Naive thymus-derived CD4-positive, alpha-beta T cell (primary cell): ENCODE data around the gene UBE2QL1. TPM values are rescaled to one million over a fixed set of nuclear protein-coding genes. Genes with fewer than 3 reads are reported as not detected.

Experiments
- ATAC-seq: fragments of 150-1000 bp; cut with Tn5 transposase; 2 replicates; pipeline ENCODE4 v1.10.0; 2021; ENCODE audit warnings: mild to moderate bottlenecking, moderate library complexity
- CTCF ChIA-PET: fragments of 350-600 bp; sonication (Branson Sonifier 250); formaldehyde crosslinking; loops from one replicate; lab custom pipeline; 2021; ENCODE audit warnings: antibody characterized with exemption; lab: Charles Lee
- POLR2A ChIA-PET: fragments of 350-600 bp; sonication (Branson Sonifier 250); formaldehyde crosslinking; loops from one replicate; lab custom pipeline; 2021; ENCODE audit warnings: antibody characterized with exemption, inconsistent platforms; lab: Charles Lee
- DNase-seq, 9 donors: peaks; one replicate each; pipeline versions ENCODE4 v3.0.0 to v3.0.0-alpha.2; 2020 to 2022; ENCODE audit warnings: mixed read lengths in 1 of 9
- H3K27ac ChIP-seq: one replicate; pipeline ENCODE4 v1.7.0; 2013; ENCODE audit warnings: mild to moderate bottlenecking, low read depth, low read length, moderate library complexity
- H3K27me3 ChIP-seq, 2 donors: one replicate each; pipeline ENCODE4 v1.7.0; 2013; ENCODE audit warnings: low read length in 2 of 2, mild to moderate bottlenecking in 2 of 2, moderate library complexity in 2 of 2; ENCODE audit not compliant: control insufficient read depth in 2 of 2, insufficient read depth in 2 of 2
- H3K36me3 ChIP-seq, 3 experiments: 1 replicate in 2 of 3; 2 replicates in 1 of 3; pipeline ENCODE4 v1.7.0; 2013; ENCODE audit warnings: low read length in 3 of 3, mild to moderate bottlenecking in 3 of 3, moderate library complexity in 1 of 3; ENCODE audit not compliant: insufficient read depth in 3 of 3, control insufficient read depth in 2 of 3
- H3K4me1 ChIP-seq, 2 donors: one replicate each; pipeline ENCODE4 v1.7.0; 2013; ENCODE audit warnings: low read length in 2 of 2, mild to moderate bottlenecking in 2 of 2, moderate library complexity in 1 of 2; ENCODE audit not compliant: control insufficient read depth in 2 of 2, insufficient read depth in 2 of 2
- H3K4me3 ChIP-seq: 2 replicates; pipeline ENCODE4 v1.7.0; 2013; ENCODE audit warnings: mild to moderate bottlenecking, low read length
- H3K9me3 ChIP-seq, 3 experiments: 1 replicate in 2 of 3; 2 replicates in 1 of 3; pipeline ENCODE4 v1.7.0; 2013; ENCODE audit warnings: low read length in 3 of 3; ENCODE audit not compliant: control insufficient read depth in 2 of 3
- H3K27ac Mint-ChIP-seq, 9 donors: one replicate each; pipeline ENCODE4 v1.8.0; 2020 to 2022; ENCODE audit warnings: mixed read lengths in 9 of 9, mild to moderate bottlenecking in 8 of 9, moderate library complexity in 5 of 9, inconsistent platforms in 2 of 9
- H3K27me3 Mint-ChIP-seq, 5 donors: one replicate each; pipeline ENCODE4 v1.8.0; 2021 to 2022; ENCODE audit warnings: mixed read lengths in 5 of 5, mild to moderate bottlenecking in 1 of 5
- H3K36me3 Mint-ChIP-seq, 5 donors: one replicate each; pipeline ENCODE4 v1.8.0; 2020 to 2022; ENCODE audit warnings: mixed read lengths in 5 of 5, mild to moderate bottlenecking in 3 of 5, inconsistent platforms in 1 of 5
- H3K4me1 Mint-ChIP-seq, 7 donors: one replicate each; pipeline ENCODE4 v1.8.0; 2020 to 2022; ENCODE audit warnings: mixed read lengths in 7 of 7, mild to moderate bottlenecking in 3 of 7, inconsistent platforms in 1 of 7
- H3K4me3 Mint-ChIP-seq, 10 donors: one replicate each; pipeline ENCODE4 v1.8.0; 2020 to 2022; ENCODE audit warnings: mild to moderate bottlenecking in 10 of 10, mixed read lengths in 10 of 10, moderate library complexity in 6 of 10, inconsistent platforms in 2 of 10
- H3K9me3 Mint-ChIP-seq, 11 donors: one replicate each; pipeline ENCODE4 v1.8.0; 2020 to 2022; ENCODE audit warnings: mixed read lengths in 11 of 11, mild to moderate bottlenecking in 4 of 11, inconsistent platforms in 1 of 11, moderate library complexity in 1 of 11
- intact Hi-C, 2 donors: fragments of 100-400 bp; cut with micrococcal nuclease; formaldehyde crosslinking; loops; one replicate each; pipeline ENCODE4 v1.15.1; 2023
- polyA plus RNA-seq, 2 donors: library from polyadenylated mRNA; unstranded; fragments of 300-500 nt; fragmentation: Illumina TruSeq; gene quantifications; one replicate each; pipeline ENCODE4 v1.2.3, GENCODE V29; 2021
- total RNA-seq, 6 experiments: library from RNA in 5 of 6; stranded (reverse) in 5 of 6; gene quantifications; 1 replicate in 5 of 6; 2 replicates in 1 of 6; pipeline ENCODE4 v1.2.3 and lab custom pipeline; 2021 to 2026

The UBE2QL1 gene
- total and polyA plus RNA-seq, 7 experiments from 2014 or later = 0.21 to 0.44 TPM; not detected in 5

- no peaks in the 10 kb centered on the region for H3K36me3 Mint-ChIP-seq
- ATAC-seq (no peak), DNase-seq (no peak)
- H3K4me3 ChIP-seq = no peak overlapping the region
- H3K4me1 ChIP-seq = no peaks in the 10 kb centered on the region
- H3K27me3 ChIP-seq = no peaks in the 10 kb centered on the region
- no peaks in the 10 kb centered on the region for H3K9me3 ChIP-seq
- H3K27me3 Mint-ChIP-seq = peaks cover 0 to 25% (median 4%) of the 10 kb centered on the region in 5 donors
- H3K4me1 Mint-ChIP-seq = peaks cover 0 to 1% (median 0%) of the 10 kb centered on the region in 7 donors
- H3K9me3 Mint-ChIP-seq = peaks cover 0 to 4% (median 0%) of the 10 kb centered on the region in 11 donors
- no peak overlapping the region for H3K27ac ChIP-seq
- no peak overlapping the region for H3K27ac Mint-ChIP-seq
- CTCF ChIA-PET = no interaction called here
- intact Hi-C loops = no loop called here
- POLR2A ChIA-PET = no interaction called here
- no peak overlapping the region for H3K4me3 Mint-ChIP-seq
- no peaks in the 10 kb centered on the region for H3K36me3 ChIP-seq
These were observed 35.8 kb upstream of the UBE2QL1 start for GRCh38 chr5:6412811-6413210.

- H3K27ac ChIP-seq = no peak overlapping the region
- H3K9me3 ChIP-seq = no peaks in the 10 kb centered on the region
- Mint-ChIP-seq H3K4me1 (no peaks in the 10 kb centered on the region), H3K9me3 (no peaks in the 10 kb centered on the region), H3K27me3 (peaks cover 0 to 25% (median 6%) of the 10 kb centered on the region in 5 donors), H3K27ac (no peak overlapping the region), H3K36me3 (no peaks in the 10 kb centered on the region), H3K4me3 (no peak overlapping the region)
- CTCF ChIA-PET = no interaction called here
- H3K4me1 ChIP-seq = no peaks in the 10 kb centered on the region
- ATAC-seq (no peak), DNase-seq (no peak)
- no peaks in the 10 kb centered on the region for H3K36me3 ChIP-seq
- H3K27me3 ChIP-seq = no peaks in the 10 kb centered on the region
- intact Hi-C loops = no loop called here
- POLR2A ChIA-PET = no interaction called here
- H3K4me3 ChIP-seq = no peak overlapping the region
These were observed 31.0 kb upstream of the UBE2QL1 start for GRCh38 chr5:6417657-6418056.

DNA sequence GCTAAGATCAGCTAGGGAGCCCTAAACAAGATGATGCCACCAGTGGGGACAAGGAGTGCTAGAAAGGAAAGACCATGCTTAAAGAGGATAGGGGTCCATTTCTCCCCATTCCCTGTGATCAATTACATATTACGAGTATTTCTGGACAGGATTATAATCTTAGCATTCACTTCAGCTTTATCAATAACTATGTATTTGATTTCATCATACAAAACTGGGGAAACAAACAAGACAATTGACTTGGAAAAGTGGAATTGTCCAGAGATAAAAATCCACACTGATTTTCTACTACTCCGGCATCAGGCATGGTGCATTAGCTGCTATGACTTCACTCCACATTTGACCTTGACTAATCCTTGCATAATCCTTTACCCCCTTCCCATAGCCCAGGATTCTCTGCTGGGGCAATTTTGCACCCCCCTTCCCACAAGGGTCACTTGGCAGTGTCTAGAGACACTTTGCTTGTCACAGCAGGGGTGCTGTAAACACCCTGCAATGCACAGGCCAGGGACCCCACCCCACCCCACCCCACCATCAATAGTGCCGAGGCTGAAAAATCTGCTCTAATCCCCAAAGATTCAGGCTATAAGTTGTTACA, 29.9 kb upstream of the UBE2QL1 start:
- H3K4me1 Mint-ChIP-seq = no peaks in the 10 kb centered on the region
- no peak overlapping the region for H3K4me3 ChIP-seq
- ChIA-PET CTCF (no interaction called here), POLR2A (no interaction called here)
- no peaks in the 10 kb centered on the region for H3K36me3 Mint-ChIP-seq
- DNase-seq = no peak
- no peaks in the 10 kb centered on the region for H3K9me3 ChIP-seq
- no peaks in the 10 kb centered on the region for H3K4me1 ChIP-seq
- H3K27me3 ChIP-seq = no peaks in the 10 kb centered on the region
- H3K9me3 Mint-ChIP-seq = no peaks in the 10 kb centered on the region
- intact Hi-C loops = no loop called here
- H3K27ac Mint-ChIP-seq = no peak overlapping the region
- ATAC-seq = no peak
- no peak overlapping the region for H3K27ac ChIP-seq
- peaks cover 0 to 28% (median 6%) of the 10 kb centered on the region in 5 donors for H3K27me3 Mint-ChIP-seq
- H3K4me3 Mint-ChIP-seq = no peak overlapping the region
- no peaks in the 10 kb centered on the region for H3K36me3 ChIP-seq

DNA sequence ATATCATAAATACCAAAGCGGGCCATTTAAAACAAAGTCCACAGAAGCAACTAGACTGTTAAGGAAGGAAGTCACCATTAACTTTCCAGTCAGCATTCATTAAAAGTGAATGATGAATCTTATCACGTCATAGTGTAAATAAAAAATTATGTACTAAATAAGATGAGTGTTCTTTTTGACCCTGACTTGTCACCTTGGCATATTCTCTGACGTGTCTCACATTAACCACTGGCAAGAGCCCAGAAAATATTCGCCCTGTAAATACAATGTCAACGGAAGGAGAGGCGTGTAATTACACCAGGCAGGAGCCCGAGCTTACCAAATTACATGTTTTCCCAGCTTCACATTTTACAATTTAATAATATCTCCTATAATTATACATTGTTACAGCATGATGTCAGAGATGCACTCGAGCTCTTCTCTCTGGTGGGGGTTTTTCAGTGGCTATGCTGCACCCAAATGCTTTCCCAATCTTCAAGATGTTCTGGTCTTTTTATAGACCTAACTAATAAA, 29.3 kb upstream of the UBE2QL1 start:
- no peaks in the 10 kb centered on the region for H3K4me1 ChIP-seq
- Mint-ChIP-seq H3K9me3 (no peaks in the 10 kb centered on the region), H3K4me1 (no peaks in the 10 kb centered on the region), H3K27ac (no peak overlapping the region), H3K4me3 (no peak overlapping the region), H3K27me3 (peaks cover 0 to 28% (median 6%) of the 10 kb centered on the region in 5 donors), H3K36me3 (no peaks in the 10 kb centered on the region)
- CTCF ChIA-PET = no interaction called here
- no peaks in the 10 kb centered on the region for H3K9me3 ChIP-seq
- H3K36me3 ChIP-seq = no peaks in the 10 kb centered on the region
- H3K4me3 ChIP-seq = no peak overlapping the region
- H3K27ac ChIP-seq = no peak overlapping the region
- intact Hi-C loops = no loop called here
- ATAC-seq (no peak), DNase-seq (no peak)
- POLR2A ChIA-PET = no interaction called here
- no peaks in the 10 kb centered on the region for H3K27me3 ChIP-seq

- ATAC-seq (no peak), DNase-seq (no peak)
- POLR2A ChIA-PET = no interaction called here
These were observed 25.1 kb upstream of the UBE2QL1 start for GRCh38 chr5:6423327-6424109.

DNA sequence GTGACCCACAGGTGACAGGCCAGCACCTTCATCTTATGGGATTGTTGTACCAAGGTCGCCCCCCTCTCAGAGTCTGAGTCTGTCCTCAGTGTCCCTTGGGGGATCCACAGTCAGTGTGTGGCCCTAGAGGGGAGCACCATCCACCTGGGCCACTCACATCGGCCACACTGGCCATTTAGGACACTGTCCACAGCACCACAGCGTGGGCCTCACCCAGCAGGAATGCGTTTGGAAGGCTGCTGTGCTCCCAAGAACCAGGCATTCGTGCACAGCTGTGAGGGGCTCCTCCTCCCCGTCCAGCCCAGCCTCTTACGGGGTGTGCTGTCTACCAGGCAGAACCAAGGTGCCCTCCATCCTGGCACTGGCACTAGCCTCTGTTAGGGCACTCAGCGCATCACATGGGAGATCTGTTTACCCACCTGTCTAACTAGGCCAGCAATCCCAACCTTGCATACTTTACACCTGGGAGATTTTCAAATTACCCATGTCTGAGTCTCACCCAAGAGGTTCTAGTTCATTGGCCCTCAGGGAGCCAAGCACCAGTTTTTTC, 24.5 kb upstream of the UBE2QL1 start:
- no peaks in the 10 kb centered on the region for H3K4me1 ChIP-seq
- no peaks in the 10 kb centered on the region for H3K9me3 ChIP-seq
- H3K9me3 Mint-ChIP-seq = peaks cover 0 to 4% (median 0%) of the 10 kb centered on the region in 11 donors
- no peak for DNase-seq
- H3K27ac Mint-ChIP-seq = no peak overlapping the region
- no peak overlapping the region for H3K27ac ChIP-seq
- H3K4me3 Mint-ChIP-seq = no peak overlapping the region
- H3K4me3 ChIP-seq = no peak overlapping the region
- ChIA-PET CTCF (no interaction called here), POLR2A (no interaction called here)
- no peak for ATAC-seq
- intact Hi-C loops = no loop called here
- peaks cover 0 to 3% (median 0%) of the 10 kb centered on the region in 7 donors for H3K4me1 Mint-ChIP-seq
- H3K36me3 ChIP-seq = no peaks in the 10 kb centered on the region
- no peaks in the 10 kb centered on the region for H3K27me3 ChIP-seq
- peaks cover 4 to 45% (median 25%) of the 10 kb centered on the region in 5 donors for H3K27me3 Mint-ChIP-seq
- H3K36me3 Mint-ChIP-seq = no peaks in the 10 kb centered on the region

More at GRCh38 chr5:6423327-6424109, 25.1 kb upstream of the UBE2QL1 start:
- peaks cover 0 to 3% (median 0%) of the 10 kb centered on the region in 7 donors for H3K4me1 Mint-ChIP-seq
- H3K4me3 Mint-ChIP-seq = no peak overlapping the region
- H3K36me3 Mint-ChIP-seq = no peaks in the 10 kb centered on the region
- H3K27ac Mint-ChIP-seq = no peak overlapping the region
- H3K4me3 ChIP-seq = no peak overlapping the region
- H3K9me3 Mint-ChIP-seq = peaks cover 0 to 4% (median 0%) of the 10 kb centered on the region in 11 donors
- H3K4me1 ChIP-seq = no peaks in the 10 kb centered on the region
- no peaks in the 10 kb centered on the region for H3K9me3 ChIP-seq
- intact Hi-C loops = no loop called here
- H3K27ac ChIP-seq = no peak overlapping the region
- no peaks in the 10 kb centered on the region for H3K27me3 ChIP-seq
- H3K27me3 Mint-ChIP-seq = peaks cover 4 to 44% (median 25%) of the 10 kb centered on the region in 5 donors
- H3K36me3 ChIP-seq = no peaks in the 10 kb centered on the region
- CTCF ChIA-PET = no interaction called here
